Fibroblast of villous mesenchyme (primary cell): ENCODE measurements around the gene NPLOC4. TPM values are rescaled to one million over a fixed set of nuclear protein-coding genes. Genes with fewer than 3 reads are reported as not detected.

Experiments
- DNase-seq: peaks from one replicate; pipeline ENCODE4 v3.0.0-alpha.2; 2010; ENCODE audit warnings: low read depth
- H3K4me3 ChIP-seq: 2 replicates; pipeline ENCODE4 v1.5.1; 2011; ENCODE audit warnings: low read depth, mild to moderate bottlenecking, low read length
- CTCF ChIP-seq: IDR thresholded peaks from 2 replicates; pipeline ENCODE4 v1.5.1; 2012; ENCODE audit warnings: low read depth, mild to moderate bottlenecking, low read length; ENCODE audit not compliant: insufficient read depth
- total RNA-seq: library from RNA; depleted of rRNA; stranded (reverse); fragments of >200 nt; gene quantifications from 2 replicates; pipeline ENCODE4 v1.2.3, GENCODE V29; 2012

NPLOC4 gene
- total RNA-seq, 1 donor = 96.7 TPM

- TF ChIP-seq CTCF = no peak
- DNase-seq = peak; percentile 93
- peak within 1 kb of the TSS; percentile 74 for H3K4me3 ChIP-seq
Measured at GRCh38 chr17:81512562-81513371, 124.1 kb downstream of the NPLOC4 start, which contains the start of gene ACTG1. Gene ACTG1 (minus strand): TSS chr17:81512799. CDS start chr17:81512354, 445 bp downstream.

GRCh38 chr17:81511804-81512561 lies 124.9 kb downstream of the NPLOC4 start:
- no peak for DNase-seq
- peak overlapping the region; percentile 74 for H3K4me3 ChIP-seq
- TF ChIP-seq CTCF = no peak

- no peak for TF ChIP-seq CTCF
- DNase-seq = no peak
Measured at GRCh38 chr17:81511554-81511803, 125.4 kb downstream of the NPLOC4 start.

GRCh38 chr17:81510785-81511553 lies 125.9 kb downstream of the NPLOC4 start:
- no peak for TF ChIP-seq CTCF
- DNase-seq = peak; percentile 30
- peak overlapping the region; percentile 74 for H3K4me3 ChIP-seq

More at GRCh38 chr17:81511554-81511803, 125.4 kb downstream of the NPLOC4 start:
- peak overlapping the region; percentile 74 for H3K4me3 ChIP-seq

- no peak for TF ChIP-seq CTCF
- peak overlapping the region; percentile 74 for H3K4me3 ChIP-seq
- DNase-seq = peak; percentile 71
Measured at GRCh38 chr17:81509972-81510784, 126.7 kb downstream of the NPLOC4 start.

GRCh38 chr17:81509207-81509971 lies 127.5 kb downstream of the NPLOC4 start:
- peak; percentile 55 for DNase-seq
- peak overlapping the region; percentile 74 for H3K4me3 ChIP-seq
- TF ChIP-seq CTCF = no peak
